Kasumi-1 (cell line): ENCODE results near the gene FCER2.

Experiments
- DNase-seq, 2 experiments: peaks; one replicate each; lab custom pipeline; 2025; lab: John Stamatoyannopoulos, UW

Gene FCER2

DNA sequence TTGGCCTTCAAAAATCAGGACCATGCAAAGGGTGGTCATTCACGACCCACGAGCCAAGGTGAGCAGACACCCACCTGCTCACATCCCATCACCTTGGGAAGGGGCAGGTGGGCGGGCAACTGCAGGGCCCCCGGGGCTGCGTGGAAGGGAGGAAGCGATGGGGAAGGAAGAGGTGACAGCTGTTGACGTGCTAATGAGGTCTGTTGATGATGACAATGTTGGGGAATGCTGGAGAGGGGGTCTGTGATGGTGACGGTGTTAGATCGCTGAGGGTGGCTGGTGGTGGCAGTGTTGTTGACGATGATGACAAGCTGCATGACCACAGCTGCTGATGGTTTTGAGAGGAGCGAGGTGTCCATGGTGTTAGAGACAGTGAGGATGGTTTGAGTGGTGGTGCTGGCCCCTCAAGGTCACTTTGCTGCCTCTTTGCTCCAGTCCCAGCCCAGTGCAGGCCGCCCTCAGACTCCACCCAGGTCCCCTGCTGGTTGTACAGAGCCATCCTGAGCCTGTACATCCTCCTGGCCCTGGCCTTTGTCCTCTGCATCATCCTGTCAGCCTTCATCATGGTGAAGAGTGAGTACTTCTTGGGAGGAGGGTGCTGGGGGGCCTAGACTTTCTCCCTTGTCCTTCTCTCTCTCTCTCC lies 24.1 kb downstream of the FCER2 start:
- DNase-seq, result no peak

DNA sequence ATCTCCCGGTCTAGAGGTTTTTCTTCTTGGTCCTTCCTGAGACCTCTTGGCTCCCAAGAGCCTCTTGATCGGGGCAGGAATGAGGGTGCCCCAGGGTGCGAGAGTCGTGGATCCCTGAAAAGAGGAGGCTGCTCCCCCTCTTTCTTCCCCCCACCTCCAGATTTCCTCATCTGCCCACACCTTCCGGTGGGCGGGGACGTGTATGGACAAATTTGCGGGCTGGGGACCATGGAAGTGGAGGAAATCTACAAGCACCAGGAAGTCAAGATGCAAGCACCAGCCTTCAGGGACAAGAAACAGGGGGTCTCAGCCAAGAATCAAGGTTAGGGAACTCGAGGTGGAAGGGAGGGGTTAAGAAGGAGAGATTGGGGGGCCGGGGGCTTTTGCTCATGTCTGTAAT lies 25.1 kb downstream of the FCER2 start, which contains the start of gene MCEMP1:
Gene MCEMP1 (plus strand): TSS at position 237 of the 400 bp plus-strand sequence. CDS start 31 bp downstream, at position 268.
- DNase-seq, result peak in 1 of 2 experiments; percentile 51

DNA sequence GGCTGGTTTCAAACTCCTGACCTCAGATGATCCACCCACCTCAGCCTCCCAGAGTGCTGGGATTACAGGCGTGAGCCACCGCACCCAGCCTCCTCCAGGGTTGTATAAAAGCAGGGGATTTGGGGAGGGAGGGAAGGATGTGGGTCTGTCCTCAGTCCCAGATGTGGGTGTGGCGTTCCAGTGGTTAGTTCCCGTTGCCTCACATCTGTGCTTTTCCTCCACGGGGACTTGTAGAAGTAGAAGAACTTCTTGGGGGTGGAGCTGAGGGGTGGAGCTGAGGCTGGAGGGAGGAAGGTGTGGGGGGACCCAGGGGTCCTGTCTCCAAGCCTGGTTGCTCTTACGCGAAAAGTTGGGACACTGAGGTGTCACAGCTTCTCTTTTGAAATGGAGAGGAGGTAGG lies 25.6 kb downstream of the FCER2 start:
- peak; percentile 72 to 76 for DNase-seq

DNA sequence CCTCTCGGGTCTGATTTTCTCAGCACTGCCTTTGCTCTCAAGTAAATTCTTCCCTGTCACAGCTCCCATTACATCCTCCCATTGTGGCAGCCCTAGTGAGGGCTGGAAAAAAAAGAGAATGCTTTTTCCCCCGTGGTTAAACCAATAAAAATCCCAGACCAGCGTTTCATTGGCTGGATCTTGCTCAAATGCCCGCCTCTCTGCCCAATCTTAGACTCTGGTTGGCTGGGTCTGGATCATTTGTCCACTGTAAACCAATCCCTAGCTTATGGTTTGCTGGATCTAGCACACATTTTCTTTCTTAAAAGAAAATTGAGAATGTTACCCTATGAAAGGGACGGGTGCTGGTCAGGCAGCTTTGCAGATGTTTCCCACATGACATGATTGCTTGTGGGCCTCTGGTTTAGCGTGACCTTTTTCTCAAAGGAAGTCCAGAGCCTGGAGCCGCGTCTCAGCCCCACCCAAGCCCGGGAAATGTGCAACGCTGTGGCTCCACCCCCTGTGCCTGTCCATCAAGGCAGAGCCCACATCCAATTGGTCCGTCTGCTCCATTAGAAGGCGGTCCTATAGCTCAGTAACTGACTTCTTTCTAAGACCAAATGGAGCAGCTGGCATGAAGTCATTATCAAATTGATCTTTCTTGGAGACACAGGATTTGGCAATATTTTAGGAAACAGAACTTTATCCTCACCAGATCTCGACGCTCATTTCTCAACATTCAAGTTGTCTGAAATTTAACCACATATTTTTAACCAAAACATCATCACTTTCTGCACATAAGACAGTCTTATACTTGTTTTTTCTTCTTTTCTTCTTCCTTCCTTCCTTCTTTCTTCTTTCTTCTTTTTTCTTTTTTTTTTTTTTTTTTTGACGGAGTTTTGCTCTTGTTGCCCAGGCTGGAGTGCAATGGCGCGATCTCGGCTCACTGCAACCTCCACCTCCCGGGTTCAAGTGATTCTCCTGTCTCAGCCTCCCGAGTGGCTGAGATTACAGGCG lies 27.6 kb downstream of the FCER2 start:
- peak; percentile 47 to 51 for DNase-seq

DNA sequence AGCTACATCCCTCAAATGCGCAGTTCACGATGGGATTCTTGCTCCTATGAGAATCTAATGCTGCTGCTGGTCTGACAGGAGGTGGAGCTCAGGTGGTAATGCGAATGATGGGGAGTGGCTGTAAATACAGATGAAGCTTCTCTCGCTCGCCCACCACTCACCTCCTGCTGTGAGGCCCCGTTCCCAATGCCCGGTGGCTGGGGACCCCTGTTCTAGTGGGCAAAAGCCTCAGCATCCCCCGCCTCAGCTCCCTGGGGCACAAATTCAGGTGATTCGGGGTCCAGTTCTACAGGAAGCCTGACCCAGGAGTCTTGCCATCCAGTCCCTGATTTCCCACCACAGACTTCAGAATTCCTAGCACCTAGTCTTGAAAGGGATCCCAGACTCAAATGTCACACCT lies 29.4 kb downstream of the FCER2 start:
- DNase-seq, result no peak

DNA sequence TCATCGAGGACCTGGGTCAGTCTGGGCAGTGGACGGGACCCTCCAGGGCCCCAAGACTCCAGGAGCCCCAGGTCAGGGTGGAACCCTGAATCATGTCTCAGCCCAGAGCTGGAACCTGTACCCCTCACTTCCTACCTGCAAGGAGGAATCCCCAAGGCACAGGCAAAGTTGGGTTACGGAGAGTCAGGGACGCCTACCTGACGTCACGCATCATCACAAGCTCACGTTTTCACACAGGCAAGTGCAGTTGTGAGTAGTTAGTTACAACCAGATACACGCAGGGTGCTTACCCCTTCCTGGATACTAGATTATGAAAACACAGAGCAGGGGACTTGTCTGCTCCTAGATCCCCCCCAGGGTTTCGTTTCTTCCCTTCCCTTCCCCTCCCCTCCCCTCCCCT lies 31.1 kb downstream of the FCER2 start:
- DNase-seq, result no peak

DNA sequence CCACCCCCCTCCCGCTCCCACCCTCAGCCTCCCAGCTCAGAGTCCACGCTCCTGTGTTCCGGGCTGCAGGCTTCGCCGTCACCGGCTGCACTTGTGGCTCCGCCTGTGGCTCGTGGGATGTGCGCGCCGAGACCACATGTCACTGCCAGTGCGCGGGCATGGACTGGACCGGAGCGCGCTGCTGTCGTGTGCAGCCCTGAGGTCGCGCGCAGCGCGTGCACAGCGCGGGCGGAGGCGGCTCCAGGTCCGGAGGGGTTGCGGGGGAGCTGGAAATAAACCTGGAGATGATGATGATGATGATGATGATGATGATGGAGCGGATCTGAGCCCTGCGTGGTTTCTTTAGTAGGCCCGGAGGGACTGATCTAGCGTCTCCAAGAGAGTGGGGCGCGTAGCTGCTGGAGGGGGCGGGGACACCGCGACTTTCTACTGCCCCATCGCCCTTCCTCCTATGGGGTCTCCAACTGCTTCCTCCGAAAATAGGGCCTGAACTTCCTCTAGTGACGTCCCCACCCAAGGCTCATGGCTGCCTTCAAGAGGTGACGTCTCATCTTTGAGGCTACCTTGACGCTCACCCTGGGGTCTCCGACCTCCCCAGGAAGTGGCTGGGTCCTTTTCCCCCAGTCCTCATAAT lies 31.7 kb downstream of the FCER2 start:
- DNase-seq, result no peak

DNA sequence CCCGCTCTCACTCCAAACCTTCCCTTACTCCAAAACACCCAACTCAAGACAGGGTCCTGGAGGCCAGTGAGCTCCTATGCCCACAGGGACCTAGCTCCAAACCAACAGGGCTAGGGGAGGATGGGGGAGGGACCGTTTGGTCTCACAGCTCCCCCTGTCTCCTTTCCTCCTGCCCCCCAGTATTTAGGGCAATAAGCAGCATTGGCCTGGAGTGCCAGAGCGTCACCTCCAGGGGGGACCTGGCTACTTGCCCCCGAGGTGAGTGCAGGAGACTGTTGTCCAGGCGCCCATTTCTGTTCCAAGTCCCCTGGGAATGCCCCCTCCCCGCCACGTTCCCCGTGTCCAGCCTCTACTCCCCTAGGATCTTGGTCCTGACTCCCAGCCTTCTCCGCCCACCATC lies 32.3 kb downstream of the FCER2 start:
- DNase-seq, result no peak

DNA sequence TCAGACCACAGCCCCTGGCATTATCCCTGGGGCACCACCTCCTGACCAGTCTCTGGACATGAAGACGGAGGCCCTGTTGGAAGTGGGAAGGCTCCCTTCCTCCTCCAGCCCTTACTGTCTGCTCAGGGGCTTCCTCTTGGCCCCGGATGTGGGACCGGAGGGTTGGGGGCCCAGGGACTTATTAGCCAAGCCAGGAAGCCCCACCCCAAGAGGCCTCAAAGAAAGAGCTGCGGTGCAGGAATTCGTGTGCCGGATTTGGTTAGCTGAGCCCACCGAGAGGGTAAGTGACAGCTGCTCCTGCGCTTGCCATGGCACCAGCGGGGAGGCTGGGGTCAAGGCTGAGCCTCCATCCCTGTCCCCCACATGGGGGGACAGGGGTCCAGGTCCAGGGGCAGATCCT lies 33.1 kb downstream of the FCER2 start, which contains the start of gene RETN:
Gene RETN (plus strand): TSS at position 208 of the 400 bp plus-strand sequence. CDS start 278 bp downstream, outside the sequence.
- DNase-seq, result peak; percentile 48 to 70

DNA sequence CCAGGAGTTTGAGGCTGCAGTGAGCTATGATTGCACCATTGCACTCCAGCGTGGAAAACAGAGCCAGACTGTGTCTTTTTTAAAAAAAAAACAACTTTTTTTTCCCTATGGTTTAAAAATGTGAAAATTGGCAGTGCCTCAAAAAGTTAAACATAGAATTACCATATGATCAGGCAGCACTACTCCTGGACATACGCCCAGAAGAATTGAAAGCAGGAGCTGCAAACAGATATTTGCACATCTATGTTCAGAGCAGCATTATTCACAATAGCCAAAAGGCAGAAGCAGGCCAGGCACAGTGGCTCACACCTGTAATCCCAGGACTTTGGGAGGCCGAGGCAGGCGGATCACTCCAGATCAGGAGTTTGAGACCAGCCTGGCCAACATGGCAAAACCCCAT lies 36.9 kb downstream of the FCER2 start:
- no peak for DNase-seq

DNA sequence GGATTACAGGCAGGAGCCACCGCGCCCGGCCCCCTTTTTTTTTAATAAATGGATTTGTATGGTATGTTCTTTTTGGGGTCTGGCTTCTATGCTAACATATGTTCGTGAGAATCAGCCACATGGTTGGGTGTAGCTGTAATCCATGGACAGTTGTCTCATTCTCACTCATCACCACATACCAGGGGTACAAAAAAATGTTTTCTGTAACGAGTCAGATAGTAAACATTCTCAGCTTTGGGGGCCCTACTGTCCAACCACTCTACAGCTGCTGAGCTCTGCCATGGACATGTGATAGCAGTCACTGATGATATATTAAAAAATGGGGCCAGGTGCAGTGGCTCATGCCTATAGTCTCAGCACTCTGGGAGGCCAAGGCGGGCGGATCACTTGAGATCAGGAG lies 38.2 kb downstream of the FCER2 start:
- no peak for DNase-seq

DNA sequence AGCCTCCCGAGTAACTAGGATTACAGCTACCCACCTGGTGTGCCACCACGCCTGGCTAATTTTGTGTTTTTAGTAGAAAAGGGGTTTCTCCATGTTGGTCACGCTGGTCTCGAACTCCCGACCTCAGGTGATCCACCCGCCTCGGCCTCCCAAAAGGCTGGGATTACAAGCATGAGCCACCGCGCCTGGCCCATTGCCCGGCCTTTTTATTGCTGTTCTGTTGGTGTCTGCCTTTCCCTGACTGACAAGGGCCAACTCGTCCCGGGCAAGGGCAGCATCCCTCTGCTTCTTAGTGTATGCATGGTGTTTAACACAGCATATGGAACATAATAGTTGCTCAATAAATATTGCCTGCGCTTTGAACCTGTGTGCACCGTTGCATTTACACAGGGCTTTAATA lies 39.3 kb downstream of the FCER2 start:
- DNase-seq, result no peak

DNA sequence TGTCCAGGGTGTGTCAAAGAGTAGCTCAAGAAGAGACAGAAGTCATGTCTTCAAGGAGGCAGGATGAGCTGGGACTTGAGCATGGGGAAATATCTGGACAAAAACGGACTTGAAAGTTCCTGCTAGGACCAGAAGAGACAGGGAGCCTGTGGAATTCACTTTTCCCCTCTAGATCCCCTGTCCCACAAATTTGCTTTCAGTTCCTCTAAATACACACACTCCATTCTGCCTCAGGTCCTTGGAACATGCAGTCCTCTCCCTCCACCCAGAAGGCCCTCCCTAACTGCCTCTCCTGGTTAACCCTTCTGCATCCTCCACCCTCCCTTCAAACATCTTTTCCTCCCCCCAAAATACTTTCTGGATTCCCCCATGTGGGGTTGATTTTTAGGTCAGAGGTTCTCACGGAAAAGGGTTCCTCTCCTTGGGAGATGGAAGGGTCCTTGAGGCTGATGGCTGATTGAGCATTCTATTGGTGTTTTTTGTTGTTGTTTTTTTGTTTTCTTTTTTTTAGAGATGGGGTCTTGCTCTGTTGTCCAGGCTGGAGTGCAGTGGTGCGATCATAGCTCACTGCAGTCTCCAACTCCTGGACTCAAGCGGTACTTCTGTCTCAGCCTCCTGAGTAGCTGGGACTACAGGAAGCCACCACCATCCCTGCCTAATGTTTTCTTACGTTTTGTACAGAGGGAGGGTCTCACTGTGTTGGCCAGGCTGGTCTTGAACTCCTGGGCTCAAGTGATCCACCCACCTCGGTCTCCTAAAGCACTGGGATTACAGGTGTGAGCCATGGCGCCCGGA lies 40.0 kb downstream of the FCER2 start:
- no peak for DNase-seq

DNA sequence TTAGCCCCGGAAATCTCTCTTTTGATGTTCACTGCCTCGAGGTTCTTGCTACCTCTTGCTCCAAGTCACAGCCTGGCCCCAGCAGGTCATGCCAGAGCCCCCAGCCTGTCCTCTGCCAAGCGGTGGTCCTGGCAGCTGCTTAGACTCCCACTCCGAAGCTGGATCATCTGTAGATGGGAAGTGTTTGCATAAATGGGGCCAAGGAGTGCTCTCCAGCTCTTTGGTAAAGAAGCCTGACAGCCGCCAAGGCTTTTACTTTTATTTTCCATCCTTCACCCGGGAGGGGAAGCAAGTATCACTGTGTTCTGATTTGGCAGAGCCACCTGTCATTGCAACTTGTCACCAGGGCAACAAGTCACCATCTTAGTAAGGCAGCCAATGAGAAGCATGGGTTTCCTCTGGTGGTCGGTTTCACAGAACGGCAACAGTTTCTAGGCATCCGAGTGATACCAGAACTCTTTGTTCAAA lies 43.7 kb downstream of the FCER2 start:
- DNase-seq, result no peak

DNA sequence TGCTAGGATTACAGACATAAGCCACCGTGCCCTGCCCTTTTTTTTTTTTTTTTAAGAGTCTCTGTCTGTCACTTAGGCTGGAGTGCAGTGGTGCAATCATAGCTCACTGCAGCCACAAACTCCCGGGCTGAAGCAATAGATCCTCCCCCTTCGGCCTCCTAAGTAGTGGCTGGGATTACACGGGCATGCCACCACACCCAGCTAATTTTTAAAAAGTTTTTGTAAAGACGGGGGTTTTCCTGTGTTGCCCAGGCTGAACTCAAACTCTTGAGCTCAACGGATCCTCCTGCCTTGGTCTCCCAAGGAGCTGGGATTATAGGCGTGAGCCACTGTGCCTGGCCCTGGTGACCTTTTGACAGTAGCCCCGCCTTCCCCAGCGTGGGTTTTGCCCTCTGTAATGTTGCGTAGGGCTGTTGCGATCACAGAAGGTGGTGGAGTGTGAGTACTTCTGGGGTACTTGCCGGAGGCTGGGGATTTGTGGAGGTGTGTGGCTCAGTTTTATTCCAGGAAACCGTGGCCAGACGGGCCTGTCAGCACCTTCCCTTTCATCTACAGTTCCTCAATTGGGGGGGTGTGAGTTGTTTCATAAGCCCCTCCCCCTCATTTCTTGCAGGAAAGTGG lies 44.7 kb downstream of the FCER2 start:
- DNase-seq, result peak; percentile 68 to 75

DNA sequence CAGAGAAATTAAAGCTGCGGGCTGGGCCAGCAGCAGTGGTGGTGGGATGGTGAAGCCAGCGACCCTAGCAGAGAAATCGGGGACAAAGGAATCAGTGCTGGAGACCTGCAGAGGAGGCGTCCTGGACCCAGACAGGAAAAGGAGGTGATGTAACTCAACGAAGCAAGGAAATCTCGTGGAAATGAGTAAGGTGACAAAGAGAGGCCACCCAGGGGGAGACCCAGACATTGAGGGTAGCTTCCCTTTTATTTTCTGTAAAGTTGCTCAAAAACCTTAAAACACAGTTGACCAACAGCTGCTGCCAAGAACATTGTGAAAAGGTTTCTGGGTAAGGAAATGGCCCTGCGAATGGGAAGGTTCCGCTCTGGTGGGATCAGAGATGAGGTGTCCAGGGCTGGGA lies 46.4 kb downstream of the FCER2 start:
- DNase-seq, result peak; percentile 21 to 44

DNA sequence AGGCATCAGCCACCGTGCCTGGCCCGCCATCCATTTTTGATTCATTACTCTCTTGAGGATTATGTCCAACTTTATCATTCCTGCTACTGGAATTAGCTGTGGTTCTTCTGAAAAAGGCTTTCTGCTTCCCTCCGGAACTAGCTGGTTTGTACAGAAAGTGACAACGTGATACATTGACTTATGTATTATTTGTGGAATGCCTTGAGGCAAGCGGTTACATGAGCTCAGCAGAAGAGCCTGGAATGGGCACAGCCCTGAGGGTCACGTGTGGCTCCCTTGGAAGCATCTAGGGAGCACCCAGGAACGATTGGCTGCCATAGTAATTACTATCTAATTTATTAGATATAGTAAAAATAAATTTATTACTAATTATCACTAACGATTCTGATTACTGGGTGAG lies 47.5 kb downstream of the FCER2 start:
- no peak for DNase-seq

DNA sequence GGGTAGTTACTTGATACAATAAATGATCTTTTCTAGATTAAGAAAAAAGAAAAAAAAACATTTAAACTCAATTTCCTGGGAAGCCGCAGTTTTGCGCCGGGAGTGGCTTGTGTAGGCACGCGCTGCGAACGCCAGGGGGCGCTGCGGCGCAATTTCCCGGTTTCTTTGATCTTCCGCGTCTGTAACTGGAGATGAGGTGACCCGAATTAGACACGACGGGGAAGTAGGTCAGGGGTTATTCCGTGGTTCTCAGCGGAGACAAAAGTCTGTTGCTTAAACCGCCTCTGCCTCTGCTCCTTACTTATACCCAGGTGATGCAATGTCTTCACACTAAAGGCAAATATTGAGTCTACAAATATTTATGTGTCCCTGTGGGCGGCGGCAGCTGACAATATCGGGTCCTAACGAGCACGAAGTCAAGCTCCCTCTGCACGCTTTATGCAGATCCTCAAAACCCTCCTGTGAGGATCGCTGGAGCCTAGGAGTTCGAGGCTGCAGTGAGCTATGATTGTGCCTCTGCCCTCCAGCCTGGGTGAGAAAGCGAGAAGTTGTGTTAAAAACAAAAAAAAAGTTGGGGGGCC lies 49.8 kb downstream of the FCER2 start:
- peak; percentile 87 to 90 for DNase-seq

DNA sequence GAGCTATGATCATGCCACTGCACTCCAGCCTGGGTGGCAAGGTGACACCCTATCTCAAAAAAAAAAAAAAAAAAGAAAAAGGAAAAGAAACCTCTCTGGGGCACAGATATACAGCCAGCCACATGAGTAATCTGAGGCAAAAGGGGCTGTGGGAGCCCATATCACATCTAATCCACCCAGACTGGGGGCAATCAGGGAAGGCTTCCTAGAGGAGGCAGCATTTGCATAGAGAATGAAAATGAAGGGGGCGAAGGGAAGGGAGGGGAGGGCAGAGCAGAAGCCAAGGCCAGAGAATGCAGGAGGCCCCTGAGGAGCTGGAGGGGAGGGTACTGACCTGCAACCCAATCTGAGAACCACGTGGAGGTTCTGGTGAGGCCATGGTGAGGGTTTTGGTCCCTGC lies 51.8 kb downstream of the FCER2 start:
- DNase-seq, result no peak

DNA sequence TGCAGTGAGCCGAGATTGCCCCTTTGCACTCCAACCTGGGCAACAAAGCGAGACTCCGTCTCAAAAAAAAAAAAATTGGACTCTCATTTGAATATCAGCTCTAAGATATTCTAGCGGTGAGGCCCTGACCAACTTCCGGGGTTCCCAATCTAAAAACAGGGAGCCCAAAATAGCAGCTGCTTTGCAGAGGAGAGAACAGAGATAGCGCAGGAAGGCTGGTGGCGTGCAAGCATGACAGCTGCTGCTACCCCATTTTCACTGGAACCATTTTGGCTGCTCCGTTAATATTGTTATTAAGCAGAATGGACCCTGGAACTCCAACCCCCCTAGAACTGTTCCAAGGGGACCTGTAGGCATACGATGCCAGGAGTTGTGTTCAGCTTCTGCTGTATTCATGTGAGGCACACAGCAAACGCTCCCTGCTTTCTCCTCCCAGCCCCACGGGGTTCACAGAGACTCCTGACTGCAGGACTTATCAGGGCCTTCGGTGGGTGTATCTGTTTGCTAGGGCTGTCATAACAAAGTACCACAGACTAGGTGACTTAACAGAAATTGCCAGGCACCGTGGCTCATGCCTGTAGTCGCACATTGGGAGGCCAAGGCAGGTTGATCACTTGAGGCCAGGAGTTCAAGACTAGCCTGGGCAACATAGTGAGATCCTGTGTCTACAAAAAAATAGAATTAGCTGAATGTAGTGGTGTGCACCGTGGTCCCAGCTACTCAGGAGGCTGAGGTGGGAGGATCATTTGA lies 53.5 kb downstream of the FCER2 start:
- DNase-seq, result no peak
